ENCODE measurements around the gene TUBAL3.
A peak's percentile ranks its signal among the peaks of the same experiment; 100 is the strongest.

Gene TUBAL3

DNA sequence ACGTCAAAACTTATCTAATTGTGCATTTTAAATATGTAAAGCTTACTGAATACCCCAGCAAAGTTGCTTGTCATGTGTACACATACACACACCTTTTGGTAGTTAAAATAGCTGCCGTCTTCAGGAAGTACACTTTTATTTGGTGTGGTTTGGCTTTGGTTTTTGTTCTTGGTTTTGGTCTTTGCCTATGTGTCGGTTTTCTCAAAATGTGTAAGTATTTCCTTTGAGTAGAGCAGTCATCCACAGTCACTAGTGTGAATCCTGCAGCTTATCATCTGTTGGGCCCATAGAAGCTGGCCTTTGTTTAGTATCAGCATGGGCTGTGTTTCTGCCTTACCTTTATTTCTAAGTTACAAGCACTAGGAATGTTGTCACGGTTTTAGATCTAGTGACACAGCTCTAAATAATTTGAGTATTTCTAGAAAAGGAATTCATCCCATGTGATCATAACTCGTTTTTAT lies 43.0 kb upstream of the TUBAL3 start:
- peaks cover 4 to 15% of the 10 kb centered on the region in 2 experiments; a peak in 2 of 3 replicates for H3K36me3 ChIP-seq (ENCODE audit: control insufficient read depth in 2 of 2, insufficient read depth in 1 of 2, low read length in 2 of 2)
- peaks cover 18% of the 10 kb centered on the region; the same call in 1 of the 2 replicates for H3K4me1 ChIP-seq (ENCODE audit: control insufficient read depth, insufficient read depth, low read length)
- ChIA-PET POLR2A (interaction anchor here (0.5 to 2.1 kb wide), 2 partner anchors 101 to 364 kb away, joined by 3 to 9 read pairs; no protein-coding TSS in a partner anchor), CTCF (interaction anchor here (0.5 to 12.8 kb wide), 6 partner anchors 14 to 633 kb away, joined by 3 to 207 read pairs (median 4); no protein-coding TSS in a partner anchor)
- TF ChIP-seq MZF1 (tag by site-specific recombination; IDR thresholded peaks at IDR 0.05; ENCODE audit: borderline replicate concordance) (no peak), ZNF239 (tag by site-specific recombination; IDR thresholded peaks at IDR 0.05) (no peak), ZNF837 (tag by site-specific recombination; IDR thresholded peaks at IDR 0.05) (no peak), ZBTB8A (tag by site-specific recombination; IDR thresholded peaks at IDR 0.05) (no peak), ZNF791 (tag by site-specific recombination; IDR thresholded peaks at IDR 0.05) (no peak), ZNF112 (tag by site-specific recombination; IDR thresholded peaks at IDR 0.05) (no peak), KLF7 (tag by site-specific recombination; IDR thresholded peaks at IDR 0.05; ENCODE audit: borderline replicate concordance) (no peak), ZBTB48 (tag by site-specific recombination; IDR thresholded peaks at IDR 0.05) (no peak), ZNF10 (tag by site-specific recombination; IDR thresholded peaks at IDR 0.05) (no peak)
- TF ChIP-seq, protein P1, sequence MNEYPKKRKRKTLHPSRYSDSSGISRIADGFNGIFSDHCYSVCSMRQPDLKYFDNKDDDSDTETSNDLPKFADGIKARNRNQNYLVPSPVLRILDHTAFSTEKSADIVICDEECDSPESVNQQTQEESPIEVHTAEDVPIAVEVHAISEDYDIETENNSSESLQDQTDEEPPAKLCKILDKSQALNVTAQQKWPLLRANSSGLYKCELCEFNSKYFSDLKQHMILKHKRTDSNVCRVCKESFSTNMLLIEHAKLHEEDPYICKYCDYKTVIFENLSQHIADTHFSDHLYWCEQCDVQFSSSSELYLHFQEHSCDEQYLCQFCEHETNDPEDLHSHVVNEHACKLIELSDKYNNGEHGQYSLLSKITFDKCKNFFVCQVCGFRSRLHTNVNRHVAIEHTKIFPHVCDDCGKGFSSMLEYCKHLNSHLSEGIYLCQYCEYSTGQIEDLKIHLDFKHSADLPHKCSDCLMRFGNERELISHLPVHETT (tag by site-specific recombination; IDR thresholded peaks at IDR 0.05): no peak
- TF ChIP-seq, protein P2, sequence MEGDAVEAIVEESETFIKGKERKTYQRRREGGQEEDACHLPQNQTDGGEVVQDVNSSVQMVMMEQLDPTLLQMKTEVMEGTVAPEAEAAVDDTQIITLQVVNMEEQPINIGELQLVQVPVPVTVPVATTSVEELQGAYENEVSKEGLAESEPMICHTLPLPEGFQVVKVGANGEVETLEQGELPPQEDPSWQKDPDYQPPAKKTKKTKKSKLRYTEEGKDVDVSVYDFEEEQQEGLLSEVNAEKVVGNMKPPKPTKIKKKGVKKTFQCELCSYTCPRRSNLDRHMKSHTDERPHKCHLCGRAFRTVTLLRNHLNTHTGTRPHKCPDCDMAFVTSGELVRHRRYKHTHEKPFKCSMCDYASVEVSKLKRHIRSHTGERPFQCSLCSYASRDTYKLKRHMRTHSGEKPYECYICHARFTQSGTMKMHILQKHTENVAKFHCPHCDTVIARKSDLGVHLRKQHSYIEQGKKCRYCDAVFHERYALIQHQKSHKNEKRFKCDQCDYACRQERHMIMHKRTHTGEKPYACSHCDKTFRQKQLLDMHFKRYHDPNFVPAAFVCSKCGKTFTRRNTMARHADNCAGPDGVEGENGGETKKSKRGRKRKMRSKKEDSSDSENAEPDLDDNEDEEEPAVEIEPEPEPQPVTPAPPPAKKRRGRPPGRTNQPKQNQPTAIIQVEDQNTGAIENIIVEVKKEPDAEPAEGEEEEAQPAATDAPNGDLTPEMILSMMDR (tag by site-specific recombination; IDR thresholded peaks at IDR 0.05): no peak
- H3K27ac ChIP-seq (ENCODE audit: extremely low read depth, low read depth, low read length): no peak overlapping the region
- peak overlapping the region; percentile 11 for H3K4me3 ChIP-seq (ENCODE audit: low read depth, low read length)
- H3K9me3 ChIP-seq (ENCODE audit: control insufficient read depth, insufficient read depth, low read depth, low read length): no peaks in the 10 kb centered on the region

GRCh38 chr10:5447056-5447455 lies 42.4 kb upstream of the TUBAL3 start:
- H3K4me3 ChIP-seq (ENCODE audit: low read depth, low read length): peak overlapping the region; percentile 42; the same call in 1 of the 2 replicates
- peaks cover 0 to 10% of the 10 kb centered on the region in 2 experiments; a peak in 1 of 3 replicates for H3K36me3 ChIP-seq (ENCODE audit: control insufficient read depth in 2 of 2, insufficient read depth in 1 of 2, low read length in 2 of 2)
- no peak overlapping the region for H3K27ac ChIP-seq (ENCODE audit: extremely low read depth, low read depth, low read length)
- ChIA-PET POLR2A (interaction anchor here (0.6 to 2.1 kb wide), 12 partner anchors 8 to 183 kb away, joined by 3 to 12 read pairs (median 4); partner anchors contain the start of gene NET1), CTCF (interaction anchor here (0.6 to 12.8 kb wide), 6 partner anchors 13 to 183 kb away, joined by 3 to 207 read pairs (median 4); no protein-coding TSS in a partner anchor)
- H3K9me3 ChIP-seq (ENCODE audit: control insufficient read depth, insufficient read depth, low read depth, low read length): no peaks in the 10 kb centered on the region
- TF ChIP-seq, protein P3, sequence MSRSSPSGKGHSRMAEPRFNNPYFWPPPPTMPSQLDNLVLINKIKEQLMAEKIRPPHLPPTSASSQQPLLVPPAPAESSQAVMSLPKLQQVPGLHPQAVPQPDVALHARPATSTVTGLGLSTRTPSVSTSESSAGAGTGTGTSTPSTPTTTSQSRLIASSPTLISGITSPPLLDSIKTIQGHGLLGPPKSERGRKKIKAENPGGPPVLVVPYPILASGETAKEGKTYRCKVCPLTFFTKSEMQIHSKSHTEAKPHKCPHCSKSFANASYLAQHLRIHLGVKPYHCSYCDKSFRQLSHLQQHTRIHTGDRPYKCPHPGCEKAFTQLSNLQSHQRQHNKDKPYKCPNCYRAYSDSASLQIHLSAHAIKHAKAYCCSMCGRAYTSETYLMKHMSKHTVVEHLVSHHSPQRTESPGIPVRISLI (tag by site-specific recombination; IDR thresholded peaks at IDR 0.05): 0 out of 2 replicates have a peak, but pooled peaks have one; percentile 25
- TF ChIP-seq ZNF155 (tag by site-specific recombination; IDR thresholded peaks at IDR 0.05) (no peak), ZNF10 (tag by site-specific recombination; IDR thresholded peaks at IDR 0.05) (no peak), ZNF169 (tag by site-specific recombination; IDR thresholded peaks at IDR 0.05) (no peak), ZNF664 (tag by site-specific recombination; IDR thresholded peaks at IDR 0.05) (no peak), PRDM6 (tag by site-specific recombination; IDR thresholded peaks at IDR 0.05) (peak; percentile 55), ZNF544 (tag by site-specific recombination; IDR thresholded peaks at IDR 0.05) (no peak)
- TF ChIP-seq, protein P4, sequence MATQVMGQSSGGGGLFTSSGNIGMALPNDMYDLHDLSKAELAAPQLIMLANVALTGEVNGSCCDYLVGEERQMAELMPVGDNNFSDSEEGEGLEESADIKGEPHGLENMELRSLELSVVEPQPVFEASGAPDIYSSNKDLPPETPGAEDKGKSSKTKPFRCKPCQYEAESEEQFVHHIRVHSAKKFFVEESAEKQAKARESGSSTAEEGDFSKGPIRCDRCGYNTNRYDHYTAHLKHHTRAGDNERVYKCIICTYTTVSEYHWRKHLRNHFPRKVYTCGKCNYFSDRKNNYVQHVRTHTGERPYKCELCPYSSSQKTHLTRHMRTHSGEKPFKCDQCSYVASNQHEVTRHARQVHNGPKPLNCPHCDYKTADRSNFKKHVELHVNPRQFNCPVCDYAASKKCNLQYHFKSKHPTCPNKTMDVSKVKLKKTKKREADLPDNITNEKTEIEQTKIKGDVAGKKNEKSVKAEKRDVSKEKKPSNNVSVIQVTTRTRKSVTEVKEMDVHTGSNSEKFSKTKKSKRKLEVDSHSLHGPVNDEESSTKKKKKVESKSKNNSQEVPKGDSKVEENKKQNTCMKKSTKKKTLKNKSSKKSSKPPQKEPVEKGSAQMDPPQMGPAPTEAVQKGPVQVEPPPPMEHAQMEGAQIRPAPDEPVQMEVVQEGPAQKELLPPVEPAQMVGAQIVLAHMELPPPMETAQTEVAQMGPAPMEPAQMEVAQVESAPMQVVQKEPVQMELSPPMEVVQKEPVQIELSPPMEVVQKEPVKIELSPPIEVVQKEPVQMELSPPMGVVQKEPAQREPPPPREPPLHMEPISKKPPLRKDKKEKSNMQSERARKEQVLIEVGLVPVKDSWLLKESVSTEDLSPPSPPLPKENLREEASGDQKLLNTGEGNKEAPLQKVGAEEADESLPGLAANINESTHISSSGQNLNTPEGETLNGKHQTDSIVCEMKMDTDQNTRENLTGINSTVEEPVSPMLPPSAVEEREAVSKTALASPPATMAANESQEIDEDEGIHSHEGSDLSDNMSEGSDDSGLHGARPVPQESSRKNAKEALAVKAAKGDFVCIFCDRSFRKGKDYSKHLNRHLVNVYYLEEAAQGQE (tag by site-specific recombination; IDR thresholded peaks at IDR 0.05): no peak
- H3K4me1 ChIP-seq (ENCODE audit: control insufficient read depth, insufficient read depth, low read length): peaks cover 18% of the 10 kb centered on the region; the same call in 1 of the 2 replicates
